Hematopoietic multipotent progenitor cell (in vitro differentiated cells): Measurements from ENCODE around the gene IL31RA. TPM values are rescaled to one million over a fixed set of nuclear protein-coding genes. Genes with fewer than 3 reads are reported as not detected.

Experiments used
- DNase-seq, 3 donors: peaks; one replicate each; pipeline ENCODE4 v3.0.0-alpha.2; 2011 to 2015; ENCODE audit warnings: low read depth in 2 of 3, low spot score in 2 of 3
- small RNA-seq: library from RNA; depleted of rRNA; stranded (forward); fragments of <200 nt; gene quantifications from one replicate; pipeline ENCODE3, GENCODE V24; 2012
- total RNA-seq: library from RNA; depleted of rRNA; stranded (reverse); fragments of >200 nt; gene quantifications from one replicate; pipeline ENCODE4 v1.2.3, GENCODE V29; 2012

IL31RA gene
- total RNA-seq, 1 donor = not detected

DNA sequence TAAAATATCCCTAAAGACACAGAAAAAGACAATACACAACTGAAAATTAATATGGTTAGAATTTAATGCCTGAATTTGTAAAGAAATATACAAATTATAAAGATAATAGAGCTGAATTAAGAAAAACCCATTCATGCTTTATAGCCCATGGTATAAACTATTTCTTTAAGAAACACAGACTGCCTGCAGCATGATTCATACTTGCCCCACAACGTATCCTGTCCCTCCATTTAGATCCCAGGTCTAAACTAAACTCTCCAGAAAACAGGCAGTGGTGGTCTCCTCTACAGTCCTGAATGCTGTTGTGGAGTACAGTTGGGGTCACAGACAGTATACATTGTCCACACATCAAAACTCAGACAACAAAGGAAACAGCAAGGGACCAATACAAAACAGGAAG is 118.8 kb downstream of the IL31RA start:
- DNase-seq = no peak

Small RNAs within 50 kb of the gene (small RNA-seq; reads per million reads assigned to genes)
- gene AC016596.1 = not detected

Other genes starting within 250 kb of the IL31RA start
- gene SLC38A9, start 139.0 kb upstream of the IL31RA start, total RNA-seq = 18.9 TPM
- gene DDX4, start 113.3 kb upstream of the IL31RA start, total RNA-seq = not detected
- 17.2 TPM for gene IL6ST, start 143.6 kb downstream of the IL31RA start, total RNA-seq